ENCODE results near the gene ITGA1.

GRCh38 chr5:52875827-52876226, 88.1 kb downstream of the ITGA1 start:
- TF ChIP-seq CTCF (IDR thresholded peaks at IDR 0.05) (no peak), ZFX (IDR thresholded peaks at IDR 0.05; ENCODE audit: borderline replicate concordance) (no peak)
